Fibroblast of lung (primary cell): ENCODE results near the gene COL4A5. TPM values are rescaled to one million over a fixed set of nuclear protein-coding genes. Genes with fewer than 3 reads are reported as not detected.

Source experiments
- DNase-seq, 2 donors: peaks; one replicate each; pipeline versions ENCODE4 v3.0.0 to v3.0.0-alpha.2; 2010; ENCODE audit warnings: low read depth in 2 of 2
- H2AFZ ChIP-seq: 2 replicates; pipeline ENCODE4 v1.5.1; 2012; ENCODE audit warnings: low read length, control low read depth, inconsistent platforms
- H3K27ac ChIP-seq: 2 replicates; pipeline ENCODE4 v1.5.1; 2011; ENCODE audit warnings: low read length, control low read depth; ENCODE audit not compliant: insufficient read depth
- H3K27me3 ChIP-seq: 2 replicates; pipeline ENCODE4 v1.5.1; 2011; ENCODE audit warnings: mild to moderate bottlenecking, low read length; ENCODE audit not compliant: control insufficient read depth, insufficient read depth
- H3K36me3 ChIP-seq: 2 replicates; pipeline ENCODE4 v1.5.1; 2011; ENCODE audit warnings: low read length; ENCODE audit not compliant: control insufficient read depth, insufficient read depth
- H3K4me1 ChIP-seq: 2 replicates; pipeline ENCODE4 v1.5.1; 2011; ENCODE audit warnings: low read length; ENCODE audit not compliant: control insufficient read depth, insufficient read depth; ENCODE audit errors: extremely low read depth
- H3K4me2 ChIP-seq: 2 replicates; pipeline ENCODE4 v1.5.1; 2011; ENCODE audit warnings: low read length, control low read depth; ENCODE audit not compliant: insufficient read depth; ENCODE audit errors: extremely low read depth
- H3K4me3 ChIP-seq, 4 experiments: fragments of 200-600 bp in 1 of 4; sonication (generic) in 1 of 4; replicated peaks in 1 of 4; 2 replicates each; pipeline ENCODE4 v1.5.1; 2011 to 2016; ENCODE audit warnings: low read length in 4 of 4, low read depth in 3 of 4, mild to moderate bottlenecking in 3 of 4, control low read depth in 2 of 4, inconsistent platforms in 1 of 4, mixed read lengths in 1 of 4; ENCODE audit not compliant: insufficient read depth in 1 of 4; ENCODE audit errors: control extremely low read depth in 1 of 4
- H3K79me2 ChIP-seq: 2 replicates; pipeline ENCODE4 v1.5.1; 2012; ENCODE audit warnings: mild to moderate bottlenecking, low read length, inconsistent platforms; ENCODE audit not compliant: control insufficient read depth, insufficient read depth
- H3K9ac ChIP-seq: 2 replicates; pipeline ENCODE4 v1.5.1; 2011; ENCODE audit warnings: mild to moderate bottlenecking, low read length, control low read depth; ENCODE audit not compliant: insufficient read depth
- H3K9me3 ChIP-seq: 2 replicates; pipeline ENCODE4 v1.5.1; 2012; ENCODE audit warnings: low read depth, low read length; ENCODE audit not compliant: control insufficient read depth, insufficient read depth
- H4K20me1 ChIP-seq: 2 replicates; pipeline ENCODE4 v1.5.1; 2011; ENCODE audit warnings: low read length; ENCODE audit not compliant: control insufficient read depth, insufficient read depth; ENCODE audit errors: extremely low read depth
- CTCF ChIP-seq, 2 donors: IDR thresholded peaks in 1 of 2; conservative IDR thresholded peaks in 1 of 2; 1 replicate in 1 of 2; 2 replicates in 1 of 2; pipeline ENCODE4 v1.5.1; 2011 to 2012; ENCODE audit warnings: low read length in 2 of 2, control low read depth in 1 of 2, inconsistent platforms in 1 of 2, low read depth in 1 of 2, mild to moderate bottlenecking in 1 of 2
- EZH2 ChIP-seq: IDR thresholded peaks from 2 replicates; pipeline ENCODE4 v1.5.1; 2012; ENCODE audit warnings: low read length, control low read depth, mild to moderate bottlenecking; ENCODE audit errors: missing control alignments
- polyA plus RNA-seq, 2 donors: library from polyadenylated mRNA; depleted of rRNA in 1 of 2; stranded (reverse) in 1 of 2; unstranded in 1 of 2; fragments of >200 nt; gene quantifications; 2 replicates each; pipeline ENCODE4 v1.2.1, GENCODE V29; 2011 to 2012; ENCODE audit warnings: missing spikeins in 1 of 2
- total RNA-seq: library from RNA; depleted of rRNA; stranded (reverse); fragments of >200 nt; gene quantifications from 2 replicates; pipeline ENCODE4 v1.2.1, GENCODE V29; 2014

COL4A5 gene
- total and polyA plus RNA-seq, 2 donors (not counting 1 experiment from before 2014, with no cell fraction given) = 4.9 to 54.7 TPM

DNA sequence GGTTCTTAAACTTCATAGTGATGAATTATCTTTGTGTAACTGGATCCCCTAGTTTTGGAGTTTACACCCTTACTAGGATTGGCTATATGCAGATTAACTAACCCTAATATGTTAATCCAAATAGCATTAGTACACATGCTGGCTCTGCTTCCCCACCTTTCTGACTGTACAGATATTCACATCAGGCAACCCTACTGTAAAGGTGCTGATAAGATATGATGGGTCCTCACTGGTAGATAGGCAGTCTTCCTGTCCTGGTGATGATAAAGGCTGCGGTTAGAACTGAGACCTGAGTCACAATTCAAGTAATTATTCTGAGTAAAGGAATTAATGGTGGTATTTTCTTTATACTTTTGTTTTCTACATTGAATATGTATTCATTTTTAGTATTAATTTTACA lies 118.6 kb downstream of the COL4A5 start:
- DNase-seq = peak in 1 of 2 donors; percentile 2
- Histone ChIP-seq H3K4me1 (no peaks in the 10 kb centered on the region), H3K36me3 (no peaks in the 10 kb centered on the region), H4K20me1 (no peaks in the 10 kb centered on the region), H2AFZ (no peak overlapping the region), H3K9ac (no peak overlapping the region), H3K4me3 (no peak overlapping the region), H3K4me2 (no peak overlapping the region), H3K9me3 (no peaks in the 10 kb centered on the region), H3K27ac (no peak overlapping the region), H3K79me2 (no peaks in the 10 kb centered on the region), H3K27me3 (no peaks in the 10 kb centered on the region)
- TF ChIP-seq EZH2 (no peak), CTCF (conservative IDR thresholded peaks at IDR 0.05 in 1 of 2, IDR thresholded peaks at IDR 0.05 in 1 of 2; ENCODE audit: low read depth in 1 of 2, low read length in 2 of 2) (no peak)

GRCh38 chrX:108573136-108573535 lies 133.5 kb downstream of the COL4A5 start:
- Histone ChIP-seq H2AFZ (no peak overlapping the region), H3K9ac (no peak overlapping the region), H3K4me3 (no peak overlapping the region), H3K27me3 (no peaks in the 10 kb centered on the region), H3K4me2 (no peak overlapping the region), H3K4me1 (no peaks in the 10 kb centered on the region), H3K27ac (no peak overlapping the region), H3K79me2 (no peaks in the 10 kb centered on the region), H3K9me3 (no peaks in the 10 kb centered on the region), H3K36me3 (no peaks in the 10 kb centered on the region), H4K20me1 (no peaks in the 10 kb centered on the region)
- no peak for DNase-seq
- TF ChIP-seq EZH2 = no peak
- TF ChIP-seq CTCF (conservative IDR thresholded peaks at IDR 0.05 in 1 of 2, IDR thresholded peaks at IDR 0.05 in 1 of 2; ENCODE audit: low read depth in 1 of 2, low read length in 2 of 2) = no peak

DNA sequence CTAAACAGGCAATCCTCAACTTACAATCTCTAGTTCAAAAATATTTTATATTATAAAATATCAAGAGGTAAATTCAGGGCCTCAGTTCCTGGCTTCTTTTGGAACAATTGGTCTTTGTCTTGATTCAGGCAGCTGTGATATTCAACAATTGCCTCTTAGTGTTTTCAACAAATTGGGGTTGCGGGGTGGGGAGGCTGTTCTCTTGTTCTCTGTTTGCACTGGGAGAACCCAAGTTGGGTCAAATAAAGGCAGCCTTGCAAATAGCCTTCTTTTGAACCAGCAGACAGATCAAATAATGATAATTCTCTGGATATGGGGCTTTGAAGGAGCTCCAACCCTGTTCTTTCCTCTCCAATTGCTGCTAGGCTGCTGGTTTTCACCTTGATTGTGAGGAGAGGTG lies 142.5 kb downstream of the COL4A5 start:
- TF ChIP-seq EZH2 (no peak), CTCF (conservative IDR thresholded peaks at IDR 0.05 in 1 of 2, IDR thresholded peaks at IDR 0.05 in 1 of 2; ENCODE audit: low read depth in 1 of 2, low read length in 2 of 2) (no peak)
- Histone ChIP-seq H4K20me1 (no peaks in the 10 kb centered on the region), H3K36me3 (no peaks in the 10 kb centered on the region)

More for the DNA sequence above, 142.5 kb downstream of the COL4A5 start:
- H3K9ac ChIP-seq = no peak overlapping the region
- H3K79me2 ChIP-seq = no peaks in the 10 kb centered on the region
- H3K4me2 ChIP-seq = no peak overlapping the region
- no peaks in the 10 kb centered on the region for H3K27me3 ChIP-seq
- H2AFZ ChIP-seq = no peak overlapping the region
- no peaks in the 10 kb centered on the region for H3K9me3 ChIP-seq
- H3K27ac ChIP-seq = no peak overlapping the region
- DNase-seq = no peak
- H3K4me3 ChIP-seq = no peak overlapping the region
- H3K4me1 ChIP-seq = no peaks in the 10 kb centered on the region
